KOPT-K1 (cell line): ENCODE results near the gene MFSD6L.
"Not testable (repeated sequence)": the region's sequence is repeated elsewhere in the genome, so short reads cannot be mapped to it uniquely, and the experiment has no call there.

Experiments
- H3K27ac ChIP-seq: fragments of 200-600 bp; sonication (generic); 2 replicates; pipeline ENCODE4 v1.5.1; 2016; ENCODE audit warnings: antibody characterized with exemption, mild to moderate bottlenecking, low read depth, low read length; ENCODE audit not compliant: poor library complexity, severe bottlenecking
- H3K36me3 ChIP-seq: fragments of 200-600 bp; sonication (generic); 2 replicates; pipeline ENCODE4 v1.5.1; 2017; ENCODE audit warnings: antibody characterized with exemption, mild to moderate bottlenecking, low read length, moderate library complexity; ENCODE audit not compliant: insufficient read depth
- H3K9me3 ChIP-seq: fragments of 200-600 bp; sonication (generic); 2 replicates; pipeline ENCODE4 v1.5.1; 2017; ENCODE audit warnings: antibody characterized with exemption, low read length, mild to moderate bottlenecking; ENCODE audit not compliant: insufficient read depth, poor library complexity, severe bottlenecking

The MFSD6L gene

DNA sequence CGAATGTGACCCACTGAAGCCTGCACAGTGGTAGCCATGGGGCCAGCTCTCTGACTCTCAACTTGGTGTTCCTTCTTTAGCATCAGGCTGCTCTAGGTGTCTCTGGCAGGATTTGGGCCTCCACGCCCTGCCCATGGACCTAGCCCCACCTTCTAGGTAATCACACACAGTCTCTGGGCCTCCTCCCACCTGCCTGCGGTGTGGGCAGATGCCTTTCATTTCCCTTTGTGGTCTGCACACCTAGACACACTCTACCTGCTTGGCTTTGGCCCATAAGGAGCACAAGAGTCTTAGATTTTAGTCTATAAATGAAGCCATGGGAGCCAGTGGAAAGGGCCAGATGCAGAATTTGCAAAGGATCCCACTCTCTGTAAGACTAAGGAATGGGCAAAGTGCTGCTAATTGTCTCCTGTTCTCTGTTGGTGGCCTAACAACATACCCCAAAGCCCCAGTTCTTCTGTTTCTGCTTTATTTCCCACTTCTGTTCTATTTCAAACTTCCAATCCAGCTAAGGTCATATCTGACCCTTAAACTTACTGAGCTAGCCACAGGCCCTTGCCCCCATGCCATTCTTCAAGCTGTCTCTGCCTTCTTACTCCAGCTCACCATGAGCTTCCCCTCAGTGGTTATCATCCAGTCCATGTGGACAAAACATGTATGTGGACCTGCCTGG lies 7.2 kb upstream of the MFSD6L start:
- peaks cover 16% of the 10 kb centered on the region for H3K9me3 ChIP-seq
- H3K36me3 ChIP-seq, result peaks cover 45% of the 10 kb centered on the region; the same call in 1 of the 2 replicates
- H3K27ac ChIP-seq, result no peak overlapping the region

DNA sequence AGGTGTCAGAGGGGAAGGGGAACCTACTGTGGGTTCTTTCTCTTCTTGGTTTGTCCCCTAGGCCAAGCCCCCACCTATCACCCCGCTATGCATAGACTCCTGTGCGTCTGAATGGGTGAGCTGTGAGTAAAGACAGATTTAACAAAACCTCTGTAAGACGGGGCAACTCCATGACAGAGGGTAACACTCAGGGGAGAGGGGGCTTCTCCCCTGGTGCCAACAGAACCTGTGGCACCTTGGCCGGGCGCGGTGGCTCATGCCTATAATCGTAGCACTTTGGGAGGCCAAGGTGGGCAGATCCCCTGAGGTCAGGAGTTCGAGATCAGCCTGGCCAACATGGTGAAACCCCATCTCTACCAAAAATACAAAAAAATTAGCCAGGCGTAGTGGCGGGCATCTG lies 6.2 kb upstream of the MFSD6L start:
- H3K27ac ChIP-seq, H3K9me3 ChIP-seq: not testable (repeated sequence)
- peaks cover 39% of the 10 kb centered on the region; the same call in 1 of the 2 replicates for H3K36me3 ChIP-seq

- no peak overlapping the region for H3K27ac ChIP-seq
- peaks cover 26% of the 10 kb centered on the region; the same call in 1 of the 2 replicates for H3K36me3 ChIP-seq
- H3K9me3 ChIP-seq, result no peaks in the 10 kb centered on the region
Measured at GRCh38 chr17:8803531-8804420, 4.6 kb upstream of the MFSD6L start.

DNA sequence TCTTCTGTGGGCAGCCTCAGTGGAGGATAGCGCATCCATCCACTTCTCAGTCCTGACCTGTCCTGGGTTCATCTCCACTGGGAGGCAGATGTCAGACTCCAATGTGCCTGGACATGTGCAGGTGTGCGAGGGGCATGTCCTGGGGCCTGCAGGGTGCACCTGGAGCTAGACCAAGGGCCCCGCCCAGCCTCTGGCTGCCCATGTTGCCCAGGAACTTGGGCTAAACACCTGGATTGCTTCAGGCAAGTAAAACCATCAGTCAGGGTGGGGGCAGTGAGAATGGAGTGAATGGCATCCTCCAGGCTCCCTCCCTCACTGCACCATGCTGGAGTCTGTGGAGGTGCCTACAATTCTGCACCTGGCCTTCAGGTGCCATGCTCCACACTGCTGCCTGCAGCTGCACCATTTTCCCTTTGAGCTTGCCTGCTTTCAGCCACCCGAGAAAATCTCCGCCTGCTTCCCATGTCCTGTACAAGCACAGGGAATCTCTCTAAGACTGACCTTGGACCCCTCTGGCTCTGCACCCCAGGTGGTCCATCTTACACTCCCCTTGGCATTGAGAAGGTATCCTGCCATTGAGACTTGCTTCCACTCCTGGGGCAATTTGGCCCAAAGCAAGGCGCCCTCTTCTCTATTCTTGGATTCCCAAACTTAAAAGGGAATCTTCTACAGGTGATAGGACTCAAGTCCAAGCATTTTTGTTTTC lies 2.1 kb upstream of the MFSD6L start:
- Histone ChIP-seq H3K27ac (no peak overlapping the region), H3K36me3 (peaks cover 21% of the 10 kb centered on the region; the same call in 1 of the 2 replicates), H3K9me3 (no peaks in the 10 kb centered on the region)

GRCh38 chr17:8800656-8801055 lies 1.5 kb upstream of the MFSD6L start:
- Histone ChIP-seq H3K36me3 (peaks cover 21% of the 10 kb centered on the region; the same call in 1 of the 2 replicates), H3K27ac (no peak overlapping the region), H3K9me3 (no peaks in the 10 kb centered on the region)

GRCh38 chr17:8799570-8800212 lies 526 bp upstream of the MFSD6L start:
- Histone ChIP-seq H3K27ac (no peak overlapping the region), H3K36me3 (peaks cover 21% of the 10 kb centered on the region; the same call in 1 of the 2 replicates), H3K9me3 (no peaks in the 10 kb centered on the region)

- H3K27ac ChIP-seq, result no peak overlapping the region
- peaks cover 11% of the 10 kb centered on the region; the same call in 1 of the 2 replicates for H3K36me3 ChIP-seq
- no peaks in the 10 kb centered on the region for H3K9me3 ChIP-seq
Measured at GRCh38 chr17:8798176-8798845, 854 bp downstream of the MFSD6L start.

- no peaks in the 10 kb centered on the region for H3K9me3 ChIP-seq
- H3K27ac ChIP-seq, result no peak overlapping the region
- H3K36me3 ChIP-seq, result peaks cover 5% of the 10 kb centered on the region; the same call in 1 of the 2 replicates
Measured at GRCh38 chr17:8797621-8798175, 1.5 kb downstream of the MFSD6L start.

DNA sequence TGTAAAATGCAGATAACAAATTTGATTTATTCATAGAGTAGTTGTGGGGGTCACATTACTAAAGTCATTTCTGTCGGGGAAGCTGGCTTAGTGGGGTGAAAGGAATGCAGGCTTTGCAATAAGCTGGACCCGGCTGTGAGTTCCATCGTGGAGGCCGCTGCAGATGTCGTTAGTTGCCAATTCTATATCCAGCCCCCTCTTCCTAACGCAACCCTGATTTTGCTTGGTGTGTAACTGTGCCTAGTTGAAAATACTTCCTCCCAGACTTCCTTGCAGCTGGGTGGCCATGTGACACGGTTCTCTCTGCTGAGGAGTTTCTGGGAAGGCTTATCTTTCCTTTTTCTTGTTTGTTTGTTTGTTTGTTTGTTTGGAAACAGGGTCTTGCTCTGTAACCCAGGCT lies 4.5 kb downstream of the MFSD6L start:
- H3K27ac ChIP-seq, result no peak overlapping the region
- H3K36me3 ChIP-seq, result no peaks in the 10 kb centered on the region
- H3K9me3 ChIP-seq, result peaks cover 10% of the 10 kb centered on the region

- Histone ChIP-seq H3K27ac (no peak overlapping the region), H3K36me3 (no peaks in the 10 kb centered on the region), H3K9me3 (peaks cover 10% of the 10 kb centered on the region)
Measured at GRCh38 chr17:8793649-8794048, 5.5 kb downstream of the MFSD6L start.

- Histone ChIP-seq H3K9me3 (peaks cover 10% of the 10 kb centered on the region), H3K36me3 (no peaks in the 10 kb centered on the region)
Measured at GRCh38 chr17:8792646-8793045, 6.5 kb downstream of the MFSD6L start.

DNA sequence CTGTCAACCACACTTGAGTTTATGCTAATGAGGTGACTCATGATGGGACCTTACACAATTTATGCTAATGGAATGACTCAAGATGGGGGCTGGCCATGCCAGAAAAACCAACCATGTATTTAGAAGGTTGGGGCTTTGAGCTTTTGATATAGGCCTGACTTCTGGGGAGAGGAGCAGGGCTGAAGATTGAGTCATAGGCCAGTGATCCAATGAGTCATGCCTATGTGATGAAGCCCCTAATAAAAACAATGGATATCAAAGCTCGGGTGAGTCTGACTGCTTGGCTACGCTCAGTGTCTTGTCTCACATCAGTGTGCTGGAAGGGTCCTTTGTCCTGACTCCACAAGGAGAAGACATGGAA lies 7.3 kb downstream of the MFSD6L start:
- Histone ChIP-seq H3K27ac (no peak overlapping the region), H3K36me3 (no peaks in the 10 kb centered on the region), H3K9me3 (peaks cover 10% of the 10 kb centered on the region)

More at GRCh38 chr17:8792646-8793045, 6.5 kb downstream of the MFSD6L start:
- H3K27ac ChIP-seq, result no peak overlapping the region

GRCh38 chr17:8791248-8791909 lies 7.8 kb downstream of the MFSD6L start:
- Histone ChIP-seq H3K36me3 (no peaks in the 10 kb centered on the region), H3K9me3 (peaks cover 10% of the 10 kb centered on the region), H3K27ac (no peak overlapping the region)
